Measurements from ENCODE around the gene CLEC4C.

The CLEC4C gene

GRCh38 chr12:7723926-7724325 is 23.2 kb downstream of the CLEC4C start:
- DNase-seq (ENCODE audit: low spot score): no peak

- no peak for DNase-seq (ENCODE audit: low spot score)
Measured at GRCh38 chr12:7719946-7720730, 27.0 kb downstream of the CLEC4C start.

- DNase-seq (ENCODE audit: low spot score): peak; percentile 3
Measured at GRCh38 chr12:7716381-7716780, 30.8 kb downstream of the CLEC4C start.

GRCh38 chr12:7712841-7713442 is 34.2 kb downstream of the CLEC4C start:
- no peak for DNase-seq (ENCODE audit: low spot score)

- no peak for DNase-seq (ENCODE audit: low spot score)
Measured at GRCh38 chr12:7711133-7711532, 36.0 kb downstream of the CLEC4C start, which contains the start of gene DPPA3. TSS of gene DPPA3 (plus strand) at chr12:7711433. CDS start at chr12:7711571, 138 bp downstream.

- no peak for DNase-seq (ENCODE audit: low spot score)
Measured at GRCh38 chr12:7709969-7710675, 37.1 kb downstream of the CLEC4C start.

GRCh38 chr12:7705846-7706245 is 41.3 kb downstream of the CLEC4C start:
- no peak for DNase-seq (ENCODE audit: low spot score)

- DNase-seq (ENCODE audit: low spot score): no peak
Measured at GRCh38 chr12:7695566-7696197, 51.5 kb downstream of the CLEC4C start, which contains the start of gene GDF3. TSS of gene GDF3 (minus strand) at chr12:7695775. CDS start at chr12:7695728, 47 bp downstream.

GRCh38 chr12:7695237-7695560 is 52.0 kb downstream of the CLEC4C start:
- DNase-seq (ENCODE audit: low spot score): no peak

- no peak for DNase-seq (ENCODE audit: low spot score)
Measured at GRCh38 chr12:7694556-7695236, 52.5 kb downstream of the CLEC4C start.

GRCh38 chr12:7693793-7694192 is 53.4 kb downstream of the CLEC4C start:
- no peak for DNase-seq (ENCODE audit: low spot score)

GRCh38 chr12:7681535-7681934 is 65.6 kb downstream of the CLEC4C start:
- DNase-seq (ENCODE audit: low spot score): no peak
